ENCODE measurements around the gene SHC4. TPM values are rescaled to one million over a fixed set of nuclear protein-coding genes. Genes with fewer than 3 reads are reported as not detected.
A peak's percentile ranks its signal among the peaks of the same experiment; 100 is the strongest.
"Not testable (repeated sequence)": the region's sequence is repeated elsewhere in the genome, so short reads cannot be mapped to it uniquely, and the experiment has no call there.

The SHC4 gene
- total and polyA plus RNA-seq, 7 experiments from 2014 or later, result 1.2 TPM; not detected in 6

DNA sequence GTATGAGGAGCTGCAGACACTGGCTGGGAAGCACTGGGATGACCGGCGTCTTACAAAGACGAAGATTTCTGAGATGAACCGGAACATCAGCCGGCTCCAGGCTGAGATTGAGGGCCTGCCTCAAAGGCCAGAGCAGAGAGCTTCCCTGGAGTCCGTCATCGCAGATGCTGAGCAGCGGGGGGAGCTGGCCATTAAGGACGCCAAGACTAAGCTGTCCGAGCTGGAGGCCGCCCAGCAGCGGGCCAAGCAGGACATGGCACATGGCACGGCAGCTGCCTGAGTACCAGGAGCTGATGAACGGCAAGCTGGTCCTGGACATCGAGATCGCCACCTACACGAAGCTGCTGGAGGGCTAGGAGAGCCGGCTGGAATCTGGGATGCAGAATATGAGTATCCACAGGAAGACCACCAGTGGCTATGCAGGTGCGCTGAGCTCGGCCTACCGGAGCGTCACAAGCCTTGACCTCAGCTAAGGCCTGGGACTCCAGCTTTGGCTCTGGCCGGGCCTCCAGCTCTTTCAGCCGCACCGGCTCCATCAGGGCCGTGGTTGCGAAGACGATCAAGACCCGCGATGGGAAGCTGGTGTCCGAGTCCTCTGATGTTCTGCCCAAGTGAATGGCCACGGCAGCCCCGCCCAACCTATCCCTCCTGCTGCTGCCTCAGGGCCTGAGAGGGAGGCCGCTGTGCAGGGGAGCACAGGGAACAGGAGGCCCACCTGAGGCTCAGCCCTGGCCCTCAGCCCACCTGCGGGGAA, 9.2 kb upstream of the SHC4 start:
- CTCF ChIA-PET, result no interaction called here
- peaks cover 0 to 4% (median 0%) of the 10 kb centered on the region in 5 donors for H3K36me3 Mint-ChIP-seq

DNA sequence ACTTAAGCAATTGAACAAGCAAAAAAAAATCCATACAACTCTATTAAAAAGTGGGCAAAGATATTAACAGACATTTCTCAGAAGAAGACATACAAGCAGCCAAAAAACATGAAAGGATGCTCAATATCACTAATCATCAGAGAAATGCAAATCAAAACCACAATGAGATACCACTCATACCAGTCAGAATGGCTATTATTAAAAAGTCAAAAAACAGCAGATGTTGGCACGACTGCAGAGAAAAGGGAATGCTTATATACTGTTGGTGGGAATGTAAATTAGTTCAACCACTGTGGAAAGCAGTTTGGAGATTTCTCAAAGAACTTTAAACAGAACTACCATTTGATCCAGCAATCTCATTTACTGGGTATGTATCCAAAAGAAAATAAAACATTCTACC, 7.2 kb upstream of the SHC4 start:
- ATAC-seq; H3K27ac ChIP-seq (ENCODE audit: low read depth, low read length); H3K9me3 Mint-ChIP-seq; intact Hi-C loops (cut with micrococcal nuclease); DNase-seq; POLR2A ChIA-PET; H3K36me3 ChIP-seq (ENCODE audit: control insufficient read depth in 2 of 3, insufficient read depth in 3 of 3, low read length in 3 of 3); H3K36me3 Mint-ChIP-seq; H3K27ac Mint-ChIP-seq; H3K4me1 ChIP-seq (ENCODE audit: control insufficient read depth in 2 of 2, insufficient read depth in 2 of 2, low read length in 2 of 2); CTCF ChIA-PET; H3K4me3 Mint-ChIP-seq; H3K4me3 ChIP-seq (ENCODE audit: low read length); H3K27me3 ChIP-seq (ENCODE audit: control insufficient read depth in 2 of 2, insufficient read depth in 2 of 2, low read length in 2 of 2); H3K9me3 ChIP-seq (ENCODE audit: control insufficient read depth in 2 of 3, low read length in 3 of 3): not testable (repeated sequence)
- Mint-ChIP-seq H3K27me3 (peaks cover 4 to 42% (median 35%) of the 10 kb centered on the region in 5 donors), H3K4me1 (peaks cover 0 to 24% (median 7%) of the 10 kb centered on the region in 7 donors)

More for the DNA sequence above, 9.2 kb upstream of the SHC4 start:
- H3K9me3 ChIP-seq (ENCODE audit: control insufficient read depth in 2 of 3, low read length in 3 of 3), result no peaks in the 10 kb centered on the region
- H3K4me1 ChIP-seq (ENCODE audit: control insufficient read depth in 2 of 2, insufficient read depth in 2 of 2, low read length in 2 of 2), result peaks cover 3 to 4% of the 10 kb centered on the region in 2 donors
- no peak overlapping the region for H3K27ac ChIP-seq (ENCODE audit: low read depth, low read length)
- ATAC-seq (no peak), DNase-seq (no peak)
- H3K27me3 ChIP-seq (ENCODE audit: control insufficient read depth in 2 of 2, insufficient read depth in 2 of 2, low read length in 2 of 2), result no peaks in the 10 kb centered on the region
- POLR2A ChIA-PET, result no interaction called here
- no peak overlapping the region for H3K27ac Mint-ChIP-seq
- peaks cover 0 to 2% (median 0%) of the 10 kb centered on the region in 11 donors for H3K9me3 Mint-ChIP-seq
- H3K4me3 Mint-ChIP-seq, result no peak overlapping the region
- intact Hi-C loops (cut with micrococcal nuclease), result no loop called here
- H3K36me3 ChIP-seq (ENCODE audit: control insufficient read depth in 2 of 3, insufficient read depth in 3 of 3, low read length in 3 of 3), result no peaks in the 10 kb centered on the region
- H3K27me3 Mint-ChIP-seq, result peaks cover 4 to 29% (median 26%) of the 10 kb centered on the region in 5 donors
- no peak overlapping the region for H3K4me3 ChIP-seq (ENCODE audit: low read length)
- peaks cover 0 to 10% (median 0%) of the 10 kb centered on the region in 7 donors for H3K4me1 Mint-ChIP-seq

DNA sequence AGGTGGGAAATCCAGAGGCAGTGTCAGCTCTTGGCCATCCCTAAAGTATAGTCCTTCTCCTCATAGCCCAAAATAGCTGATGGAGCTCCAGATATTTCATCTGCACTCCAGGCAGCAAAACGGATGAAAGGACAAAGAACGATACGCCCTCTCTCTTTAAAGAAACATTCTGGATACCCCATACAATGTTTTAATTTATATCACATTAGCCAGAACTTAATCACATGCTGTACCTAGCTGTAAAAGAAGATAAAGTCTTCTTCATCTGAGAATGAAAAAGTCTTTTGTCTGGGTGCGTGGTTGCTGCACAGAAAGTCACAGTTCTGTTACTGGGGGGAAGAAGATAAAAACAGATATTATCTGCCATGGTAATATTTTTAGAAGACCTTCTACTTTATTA, 4.3 kb upstream of the SHC4 start:
- Mint-ChIP-seq H3K4me3 (no peak overlapping the region), H3K36me3 (peaks cover 0 to 11% (median 0%) of the 10 kb centered on the region in 5 donors), H3K9me3 (peaks cover 0 to 4% (median 0%) of the 10 kb centered on the region in 11 donors), H3K27me3 (peaks cover 14 to 59% (median 52%) of the 10 kb centered on the region in 5 donors), H3K27ac (no peak overlapping the region), H3K4me1 (peaks cover 15 to 38% (median 21%) of the 10 kb centered on the region in 7 donors)
- CTCF ChIA-PET, result no interaction called here
- H3K27ac ChIP-seq (ENCODE audit: low read depth, low read length), result no peak overlapping the region
- POLR2A ChIA-PET, result no interaction called here
- H3K36me3 ChIP-seq (ENCODE audit: control insufficient read depth in 2 of 3, insufficient read depth in 3 of 3, low read length in 3 of 3), result no peaks in the 10 kb centered on the region
- peaks cover 0 to 18% of the 10 kb centered on the region in 2 donors for H3K27me3 ChIP-seq (ENCODE audit: control insufficient read depth in 2 of 2, insufficient read depth in 2 of 2, low read length in 2 of 2)
- peaks cover 17 to 23% of the 10 kb centered on the region in 2 donors for H3K4me1 ChIP-seq (ENCODE audit: control insufficient read depth in 2 of 2, insufficient read depth in 2 of 2, low read length in 2 of 2)
- H3K9me3 ChIP-seq (ENCODE audit: control insufficient read depth in 2 of 3, low read length in 3 of 3), result no peaks in the 10 kb centered on the region
- H3K4me3 ChIP-seq (ENCODE audit: low read length), result no peak overlapping the region
- ATAC-seq, result no peak
- DNase-seq, result no peak
- intact Hi-C loops (cut with micrococcal nuclease), result loop anchor here in 1 of 2 donors (10.0 kb wide), 3 partner anchors 633 to 1387 kb away; partner anchors contain the start of genes DUT and GABPB1

GRCh38 chr15:48967336-48967735, 3.6 kb upstream of the SHC4 start:
- Histone ChIP-seq H3K9me3 (ENCODE audit: control insufficient read depth in 2 of 3, low read length in 3 of 3) (no peaks in the 10 kb centered on the region), H3K36me3 (ENCODE audit: control insufficient read depth in 2 of 3, insufficient read depth in 3 of 3, low read length in 3 of 3) (no peaks in the 10 kb centered on the region), H3K4me3 (ENCODE audit: low read length) (no peak overlapping the region), H3K4me1 (ENCODE audit: control insufficient read depth in 2 of 2, insufficient read depth in 2 of 2, low read length in 2 of 2) (peaks cover 17 to 23% of the 10 kb centered on the region in 2 donors), H3K27me3 (ENCODE audit: control insufficient read depth in 2 of 2, insufficient read depth in 2 of 2, low read length in 2 of 2) (peaks cover 0 to 18% of the 10 kb centered on the region in 2 donors), H3K27ac (ENCODE audit: low read depth, low read length) (no peak overlapping the region)
- DNase-seq, result no peak
- peaks cover 15 to 38% (median 21%) of the 10 kb centered on the region in 7 donors for H3K4me1 Mint-ChIP-seq
- peaks cover 0 to 4% (median 0%) of the 10 kb centered on the region in 11 donors for H3K9me3 Mint-ChIP-seq
- CTCF ChIA-PET, result interaction anchor here (0.9 kb wide), 1 partner anchor 8 kb away, joined by 3 read pairs; no protein-coding TSS in a partner anchor
- peaks cover 17 to 56% (median 52%) of the 10 kb centered on the region in 5 donors for H3K27me3 Mint-ChIP-seq
- peak overlapping the region in 1 of 10 donors; percentile 66 for H3K4me3 Mint-ChIP-seq
- peak overlapping the region in 1 of 9 donors; percentile 88 for H3K27ac Mint-ChIP-seq
- intact Hi-C loops (cut with micrococcal nuclease), result loop anchor here in 1 of 2 donors (10.0 kb wide), 3 partner anchors 633 to 1387 kb away; partner anchors contain the start of genes DUT and GABPB1
- peaks cover 0 to 11% (median 0%) of the 10 kb centered on the region in 5 donors for H3K36me3 Mint-ChIP-seq
- no peak for ATAC-seq
- POLR2A ChIA-PET, result no interaction called here

DNA sequence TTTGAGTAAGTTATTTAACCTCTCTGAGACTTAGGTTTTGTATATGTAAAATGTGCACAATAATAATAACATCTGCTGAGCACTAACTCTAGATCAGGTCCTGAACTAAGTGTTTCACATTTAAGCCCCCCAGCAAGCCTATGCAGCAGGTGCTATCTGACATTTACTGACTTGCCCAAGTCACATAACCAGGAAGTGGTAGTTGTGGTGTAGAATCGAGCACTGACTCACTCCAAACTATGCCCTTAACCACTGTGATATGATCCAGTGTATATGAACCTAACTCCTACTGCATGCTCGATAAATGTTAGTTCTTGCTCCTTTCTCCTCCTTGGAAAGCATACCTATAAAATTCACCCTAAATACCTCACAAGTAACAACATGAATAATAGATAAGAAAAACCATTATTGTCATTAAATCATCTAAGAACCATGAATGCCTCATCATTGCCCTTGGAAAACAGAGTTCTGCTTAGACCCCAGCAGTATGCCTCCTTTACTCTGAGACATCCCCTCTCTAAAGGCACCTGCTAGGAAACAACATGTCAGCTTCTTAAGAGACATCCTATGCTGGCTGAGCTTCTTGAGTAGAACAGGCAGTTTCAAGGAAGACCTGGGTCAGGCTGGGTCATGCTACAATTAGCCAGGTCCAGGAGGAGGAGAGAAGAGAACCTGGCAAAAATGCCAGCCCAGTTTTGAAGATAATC, 3.0 kb upstream of the SHC4 start:
- peaks cover 0 to 11% (median 0%) of the 10 kb centered on the region in 5 donors for H3K36me3 Mint-ChIP-seq
- POLR2A ChIA-PET, result no interaction called here
- peaks cover 15 to 38% (median 21%) of the 10 kb centered on the region in 7 donors for H3K4me1 Mint-ChIP-seq
- peak in 1 of 9 donors; percentile 42 for DNase-seq
- H3K9me3 Mint-ChIP-seq, result peaks cover 0 to 4% (median 0%) of the 10 kb centered on the region in 11 donors
- peak; percentile 74 for ATAC-seq
- Histone ChIP-seq H3K9me3 (ENCODE audit: control insufficient read depth in 2 of 3, low read length in 3 of 3) (no peaks in the 10 kb centered on the region), H3K4me1 (ENCODE audit: control insufficient read depth in 2 of 2, insufficient read depth in 2 of 2, low read length in 2 of 2) (peaks cover 17 to 23% of the 10 kb centered on the region in 2 donors), H3K27ac (ENCODE audit: low read depth, low read length) (no peak overlapping the region), H3K27me3 (ENCODE audit: control insufficient read depth in 2 of 2, insufficient read depth in 2 of 2, low read length in 2 of 2) (peaks cover 0 to 18% of the 10 kb centered on the region in 2 donors), H3K4me3 (ENCODE audit: low read length) (no peak overlapping the region), H3K36me3 (ENCODE audit: control insufficient read depth in 2 of 3, insufficient read depth in 3 of 3, low read length in 3 of 3) (no peaks in the 10 kb centered on the region)
- peak overlapping the region in 1 of 9 donors; percentile 88 for H3K27ac Mint-ChIP-seq
- intact Hi-C loops (cut with micrococcal nuclease), result loop anchor here in 1 of 2 donors (1.0 to 10.0 kb wide), 6 partner anchors 9 to 1388 kb away; partner anchors contain the start of genes DUT and GABPB1
- CTCF ChIA-PET, result interaction anchor here (0.9 kb wide), 1 partner anchor 9 kb away, joined by 3 read pairs; no protein-coding TSS in a partner anchor
- peak overlapping the region in 1 of 10 donors; percentile 66 for H3K4me3 Mint-ChIP-seq
- H3K27me3 Mint-ChIP-seq, result peaks cover 17 to 52% (median 46%) of the 10 kb centered on the region in 5 donors

GRCh38 chr15:48965972-48966371, 2.3 kb upstream of the SHC4 start:
- Histone ChIP-seq H3K9me3 (ENCODE audit: control insufficient read depth in 2 of 3, low read length in 3 of 3) (no peaks in the 10 kb centered on the region), H3K27ac (ENCODE audit: low read depth, low read length) (no peak overlapping the region), H3K27me3 (ENCODE audit: control insufficient read depth in 2 of 2, insufficient read depth in 2 of 2, low read length in 2 of 2) (peaks cover 0 to 18% of the 10 kb centered on the region in 2 donors), H3K4me1 (ENCODE audit: control insufficient read depth in 2 of 2, insufficient read depth in 2 of 2, low read length in 2 of 2) (peaks cover 17 to 23% of the 10 kb centered on the region in 2 donors), H3K4me3 (ENCODE audit: low read length) (no peak overlapping the region), H3K36me3 (ENCODE audit: control insufficient read depth in 2 of 3, insufficient read depth in 3 of 3, low read length in 3 of 3) (no peaks in the 10 kb centered on the region)
- ChIA-PET CTCF (interaction anchor here (3.0 kb wide), 1 partner anchor 9 kb away, joined by 16 read pairs; no protein-coding TSS in a partner anchor), POLR2A (no interaction called here)
- H3K9me3 Mint-ChIP-seq, result peaks cover 0 to 4% (median 0%) of the 10 kb centered on the region in 11 donors
- H3K4me1 Mint-ChIP-seq, result peaks cover 15 to 41% (median 21%) of the 10 kb centered on the region in 7 donors
- peak overlapping the region in 1 of 10 donors; percentile 66 for H3K4me3 Mint-ChIP-seq
- peaks cover 17 to 58% (median 50%) of the 10 kb centered on the region in 5 donors for H3K27me3 Mint-ChIP-seq
- H3K36me3 Mint-ChIP-seq, result peaks cover 0 to 11% (median 0%) of the 10 kb centered on the region in 5 donors
- peak overlapping the region in 1 of 9 donors; percentile 88 for H3K27ac Mint-ChIP-seq
- ATAC-seq (no peak), DNase-seq (no peak)
- intact Hi-C loops (cut with micrococcal nuclease), result loop anchor here in 1 of 2 donors (1.0 to 10.0 kb wide), 7 partner anchors 9 to 1389 kb away; partner anchors contain the start of genes CEP152, DUT and GABPB1
